ENCODE measurements around the gene MAP4K2. TPM values are rescaled to one million over a fixed set of nuclear protein-coding genes. Genes with fewer than 3 reads are reported as not detected.
A peak's percentile ranks its signal among the peaks of the same experiment; 100 is the strongest.

Gene MAP4K2
- total and polyA plus RNA-seq, 2 of the 13 experiments (the other 11 are each of a cell fraction or from before 2014, with no cell fraction given), result 8.3 to 17.6 TPM

DNA sequence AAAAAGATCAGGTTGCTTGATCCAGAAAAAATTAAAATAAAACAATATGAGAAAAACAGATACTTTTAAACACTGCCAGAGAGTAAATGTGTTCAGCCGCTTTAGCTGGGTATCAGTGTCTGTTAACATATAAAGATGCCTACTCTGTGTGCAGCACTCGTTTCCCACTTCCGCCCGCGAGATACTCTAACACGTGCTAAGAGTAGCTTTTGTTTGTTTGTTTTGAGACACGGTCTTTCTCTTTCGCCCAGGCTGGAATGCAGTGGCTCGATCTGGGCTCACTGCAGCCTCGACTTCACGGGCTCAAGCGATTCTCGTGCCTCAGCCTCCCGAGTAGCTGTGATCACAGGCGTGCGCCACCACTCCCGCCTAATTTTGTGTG is 7.9 kb upstream of the MAP4K2 start:
- CTCF ChIA-PET (ENCODE audit: low intra/inter-chr PET ratio, low total read pairs), result no interaction called here
- TF ChIP-seq, protein P1, sequence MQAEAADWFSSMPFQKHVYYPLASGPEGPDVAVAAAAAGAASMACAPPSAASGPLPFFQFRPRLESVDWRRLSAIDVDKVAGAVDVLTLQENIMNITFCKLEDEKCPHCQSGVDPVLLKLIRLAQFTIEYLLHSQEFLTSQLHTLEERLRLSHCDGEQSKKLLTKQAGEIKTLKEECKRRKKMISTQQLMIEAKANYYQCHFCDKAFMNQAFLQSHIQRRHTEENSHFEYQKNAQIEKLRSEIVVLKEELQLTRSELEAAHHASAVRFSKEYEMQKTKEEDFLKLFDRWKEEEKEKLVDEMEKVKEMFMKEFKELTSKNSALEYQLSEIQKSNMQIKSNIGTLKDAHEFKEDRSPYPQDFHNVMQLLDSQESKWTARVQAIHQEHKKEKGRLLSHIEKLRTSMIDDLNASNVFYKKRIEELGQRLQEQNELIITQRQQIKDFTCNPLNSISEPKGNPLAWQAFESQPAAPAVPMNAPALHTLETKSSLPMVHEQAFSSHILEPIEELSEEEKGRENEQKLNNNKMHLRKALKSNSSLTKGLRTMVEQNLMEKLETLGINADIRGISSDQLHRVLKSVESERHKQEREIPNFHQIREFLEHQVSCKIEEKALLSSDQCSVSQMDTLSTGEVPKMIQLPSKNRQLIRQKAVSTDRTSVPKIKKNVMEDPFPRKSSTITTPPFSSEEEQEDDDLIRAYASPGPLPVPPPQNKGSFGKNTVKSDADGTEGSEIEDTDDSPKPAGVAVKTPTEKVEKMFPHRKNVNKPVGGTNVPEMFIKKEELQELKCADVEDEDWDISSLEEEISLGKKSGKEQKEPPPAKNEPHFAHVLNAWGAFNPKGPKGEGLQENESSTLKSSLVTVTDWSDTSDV (CRISPR knock-in tag; IDR thresholded peaks at IDR 0.05), result no peak
- TF ChIP-seq ZKSCAN1 (IDR thresholded peaks at IDR 0.05; ENCODE audit: low read length) (peak; percentile 81), ZNF460 (CRISPR knock-in tag; IDR thresholded peaks at IDR 0.05; ENCODE audit: borderline replicate concordance) (peak; percentile 96), HDAC1 (CRISPR knock-in tag; IDR thresholded peaks at IDR 0.05) (0 out of 2 replicates have a peak, but pooled peaks have one; percentile 31), ADNP (CRISPR knock-in tag; IDR thresholded peaks at IDR 0.05) (0 out of 2 replicates have a peak, but pooled peaks have one; percentile 58), SIN3A (IDR thresholded peaks at IDR 0.05; ENCODE audit: borderline replicate concordance, low read depth, low read length) (peak; percentile 50; the same call in 1 of the 2 replicates), YEATS4 (CRISPR knock-in tag; IDR thresholded peaks at IDR 0.05; ENCODE audit: borderline replicate concordance) (0 out of 2 replicates have a peak, but pooled peaks have one; percentile 6), MED8 (CRISPR knock-in tag; IDR thresholded peaks at IDR 0.05; ENCODE audit: insufficient replicate concordance) (no peak), JUNB (CRISPR knock-in tag; IDR thresholded peaks at IDR 0.05; ENCODE audit: borderline replicate concordance) (no peak), NAIF1 (CRISPR knock-in tag; IDR thresholded peaks at IDR 0.05; ENCODE audit: borderline replicate concordance) (0 out of 2 replicates have a peak, but pooled peaks have one; percentile 14), MXI1 (IDR thresholded peaks at IDR 0.05; ENCODE audit: borderline replicate concordance, low read depth, low read length) (0 out of 3 replicates have a peak, but pooled peaks have one; percentile 7), ZMYM3 (CRISPR knock-in tag; IDR thresholded peaks at IDR 0.05) (peak; percentile 91)
- TF ChIP-seq, protein P2, sequence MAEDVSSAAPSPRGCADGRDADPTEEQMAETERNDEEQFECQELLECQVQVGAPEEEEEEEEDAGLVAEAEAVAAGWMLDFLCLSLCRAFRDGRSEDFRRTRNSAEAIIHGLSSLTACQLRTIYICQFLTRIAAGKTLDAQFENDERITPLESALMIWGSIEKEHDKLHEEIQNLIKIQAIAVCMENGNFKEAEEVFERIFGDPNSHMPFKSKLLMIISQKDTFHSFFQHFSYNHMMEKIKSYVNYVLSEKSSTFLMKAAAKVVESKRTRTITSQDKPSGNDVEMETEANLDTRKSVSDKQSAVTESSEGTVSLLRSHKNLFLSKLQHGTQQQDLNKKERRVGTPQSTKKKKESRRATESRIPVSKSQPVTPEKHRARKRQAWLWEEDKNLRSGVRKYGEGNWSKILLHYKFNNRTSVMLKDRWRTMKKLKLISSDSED (CRISPR knock-in tag; IDR thresholded peaks at IDR 0.05), result no peak
- TF ChIP-seq, protein P3, sequence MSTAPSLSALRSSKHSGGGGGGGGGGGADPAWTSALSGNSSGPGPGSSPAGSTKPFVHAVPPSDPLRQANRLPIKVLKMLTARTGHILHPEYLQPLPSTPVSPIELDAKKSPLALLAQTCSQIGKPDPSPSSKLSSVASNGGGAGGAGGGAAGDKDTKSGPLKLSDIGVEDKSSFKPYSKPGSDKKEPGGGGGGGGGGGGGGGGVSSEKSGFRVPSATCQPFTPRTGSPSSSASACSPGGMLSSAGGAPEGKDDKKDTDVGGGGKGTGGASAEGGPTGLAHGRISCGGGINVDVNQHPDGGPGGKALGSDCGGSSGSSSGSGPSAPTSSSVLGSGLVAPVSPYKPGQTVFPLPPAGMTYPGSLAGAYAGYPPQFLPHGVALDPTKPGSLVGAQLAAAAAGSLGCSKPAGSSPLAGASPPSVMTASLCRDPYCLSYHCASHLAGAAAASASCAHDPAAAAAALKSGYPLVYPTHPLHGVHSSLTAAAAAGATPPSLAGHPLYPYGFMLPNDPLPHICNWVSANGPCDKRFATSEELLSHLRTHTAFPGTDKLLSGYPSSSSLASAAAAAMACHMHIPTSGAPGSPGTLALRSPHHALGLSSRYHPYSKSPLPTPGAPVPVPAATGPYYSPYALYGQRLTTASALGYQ (CRISPR knock-in tag; IDR thresholded peaks at IDR 0.05), result 0 out of 2 replicates have a peak, but pooled peaks have one; percentile 2
- TF ChIP-seq, protein P4, sequence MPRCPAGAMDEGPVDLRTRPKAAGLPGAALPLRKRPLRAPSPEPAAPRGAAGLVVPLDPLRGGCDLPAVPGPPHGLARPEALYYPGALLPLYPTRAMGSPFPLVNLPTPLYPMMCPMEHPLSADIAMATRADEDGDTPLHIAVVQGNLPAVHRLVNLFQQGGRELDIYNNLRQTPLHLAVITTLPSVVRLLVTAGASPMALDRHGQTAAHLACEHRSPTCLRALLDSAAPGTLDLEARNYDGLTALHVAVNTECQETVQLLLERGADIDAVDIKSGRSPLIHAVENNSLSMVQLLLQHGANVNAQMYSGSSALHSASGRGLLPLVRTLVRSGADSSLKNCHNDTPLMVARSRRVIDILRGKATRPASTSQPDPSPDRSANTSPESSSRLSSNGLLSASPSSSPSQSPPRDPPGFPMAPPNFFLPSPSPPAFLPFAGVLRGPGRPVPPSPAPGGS (CRISPR knock-in tag; IDR thresholded peaks at IDR 0.05), result 0 out of 2 replicates have a peak, but pooled peaks have one; percentile 8

More for the DNA sequence above, 7.9 kb upstream of the MAP4K2 start:
- FAIRE-seq (no peak), ATAC-seq (peak; percentile 46), DNase-seq (ENCODE audit: low spot score) (peak; percentile 77)
- in situ Hi-C loops (cut with HindIII; ENCODE audit: extremely low pct_ligation_motif_present, low pct_unique_long_range_greater_than_20kb), result no loop called here
- Histone ChIP-seq H3K9ac (ENCODE audit: insufficient read depth, low read depth, low read length) (peak overlapping the region; percentile 23; the same call in 1 of the 2 replicates), H3K4me2 (ENCODE audit: low read depth, low read length) (peak overlapping the region; percentile 91), H3K4me3 (replicated peaks in 1 of 3; ENCODE audit: insufficient read depth in 1 of 3, low read depth in 2 of 3, low read length in 3 of 3) (peak overlapping the region; percentile 11 to 78 (median 48)), H3K27me3 (ENCODE audit: control insufficient read depth in 1 of 2, insufficient read depth in 2 of 2, low read length in 2 of 2) (no peaks in the 10 kb centered on the region), H4K20me1 (ENCODE audit: insufficient read depth, low read length) (no peaks in the 10 kb centered on the region), H3K79me2 (ENCODE audit: insufficient read depth, low read length) (no peaks in the 10 kb centered on the region), H3K4me1 (ENCODE audit: insufficient read depth, low read length) (peaks cover 44% of the 10 kb centered on the region), H3K27ac (ENCODE audit: extremely low read length, insufficient read depth, low read length) (peak overlapping the region; percentile 58), H2AFZ (ENCODE audit: low read length) (peak overlapping the region; percentile 95), H3K36me3 (replicated peaks in 1 of 2; ENCODE audit: control insufficient read depth in 1 of 2, insufficient read depth in 2 of 2, low read length in 2 of 2) (peaks cover 5 to 17% of the 10 kb centered on the region in 2 experiments; a peak in 4 of 5 replicates), H3K9me3 (ENCODE audit: low read length) (no peaks in the 10 kb centered on the region)
- 16% methylated on average over 16 of the region's 17 CpGs for WGBS (ENCODE audit: low lambda C conversion rate)
- intact Hi-C loops (cut with micrococcal nuclease; ENCODE audit: unreplicated experiment), result no loop called here
- no TSS peak for BruUV-seq (replicated peaks)
- POLR2A ChIA-PET, result interaction anchor here (0.6 to 2.7 kb wide), 7 partner anchors 10 to 435 kb away, joined by 3 to 15 read pairs (median 4); partner anchors contain the start of gene SF1
